ENCODE measurements around the gene AKR1E2.

DNA sequence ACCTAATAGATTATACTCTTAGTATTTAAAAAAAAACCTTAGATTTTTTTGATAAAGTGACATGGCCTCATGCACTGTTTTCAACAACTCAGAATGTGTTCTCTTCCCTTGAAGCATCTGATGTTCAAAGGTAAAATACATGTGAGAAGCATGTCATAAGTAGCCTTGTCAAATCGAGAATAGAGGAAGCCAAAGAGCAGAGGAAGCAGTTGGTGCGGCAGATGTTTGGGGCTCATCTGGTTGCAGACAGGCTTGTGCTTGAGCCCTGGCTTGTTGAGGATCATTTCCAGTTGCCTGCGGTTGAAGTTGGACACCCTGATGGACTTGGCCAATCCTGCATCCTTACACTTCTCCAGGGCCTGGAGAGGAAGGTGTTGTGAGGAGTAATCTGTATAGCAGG lies 59.2 kb downstream of the AKR1E2 start:
- TF ChIP-seq, protein P1, sequence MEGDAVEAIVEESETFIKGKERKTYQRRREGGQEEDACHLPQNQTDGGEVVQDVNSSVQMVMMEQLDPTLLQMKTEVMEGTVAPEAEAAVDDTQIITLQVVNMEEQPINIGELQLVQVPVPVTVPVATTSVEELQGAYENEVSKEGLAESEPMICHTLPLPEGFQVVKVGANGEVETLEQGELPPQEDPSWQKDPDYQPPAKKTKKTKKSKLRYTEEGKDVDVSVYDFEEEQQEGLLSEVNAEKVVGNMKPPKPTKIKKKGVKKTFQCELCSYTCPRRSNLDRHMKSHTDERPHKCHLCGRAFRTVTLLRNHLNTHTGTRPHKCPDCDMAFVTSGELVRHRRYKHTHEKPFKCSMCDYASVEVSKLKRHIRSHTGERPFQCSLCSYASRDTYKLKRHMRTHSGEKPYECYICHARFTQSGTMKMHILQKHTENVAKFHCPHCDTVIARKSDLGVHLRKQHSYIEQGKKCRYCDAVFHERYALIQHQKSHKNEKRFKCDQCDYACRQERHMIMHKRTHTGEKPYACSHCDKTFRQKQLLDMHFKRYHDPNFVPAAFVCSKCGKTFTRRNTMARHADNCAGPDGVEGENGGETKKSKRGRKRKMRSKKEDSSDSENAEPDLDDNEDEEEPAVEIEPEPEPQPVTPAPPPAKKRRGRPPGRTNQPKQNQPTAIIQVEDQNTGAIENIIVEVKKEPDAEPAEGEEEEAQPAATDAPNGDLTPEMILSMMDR (IDR thresholded peaks at IDR 0.05) = no peak
- TF ChIP-seq EP300 (IDR thresholded peaks at IDR 0.05) = no peak
- TF ChIP-seq POLR2A (IDR thresholded peaks at IDR 0.05) = no peak
- no peak for TF ChIP-seq POLR2AphosphoS5 (IDR thresholded peaks at IDR 0.05)

Data from upper lobe of left lung (tissue), 4 donors.